Activated CD8-positive, alpha-beta T cell treated with anti-CD3 and anti-CD28 coated beads for 36 hours (primary cell): ENCODE data around the gene DGAT2. TPM values are rescaled to one million over a fixed set of nuclear protein-coding genes. Genes with fewer than 3 reads are reported as not detected.

ENCODE experiments used
- ATAC-seq: fragments of 200-7000 bp; cut with Tn5 transposase; one replicate; pipeline ENCODE4 v1.10.0; 2021; ENCODE audit warnings: mild to moderate bottlenecking, moderate library complexity
- CTCF ChIA-PET: fragments of 350-600 bp; sonication (Branson Sonifier 250); formaldehyde crosslinking; loops from one replicate; lab custom pipeline; 2021; ENCODE audit warnings: antibody characterized with exemption; lab: Charles Lee
- POLR2A ChIA-PET: fragments of 350-600 bp; sonication (Branson Sonifier 250); formaldehyde crosslinking; loops from one replicate; lab custom pipeline; 2021; ENCODE audit warnings: antibody characterized with exemption; lab: Charles Lee
- DNase-seq: peaks from one replicate; pipeline ENCODE4 v3.0.0-alpha.2; 2020
- H3K27ac Mint-ChIP-seq: one replicate; pipeline ENCODE4 v1.8.0; 2021; ENCODE audit warnings: mild to moderate bottlenecking, mixed read lengths
- H3K27me3 Mint-ChIP-seq: one replicate; pipeline ENCODE4 v1.8.0; 2021; ENCODE audit warnings: mixed read lengths
- H3K36me3 Mint-ChIP-seq: one replicate; pipeline ENCODE4 v1.8.0; 2021; ENCODE audit warnings: low read depth, mixed read lengths
- H3K4me1 Mint-ChIP-seq: one replicate; pipeline ENCODE4 v1.8.0; 2021; ENCODE audit warnings: low read depth, mixed read lengths
- H3K4me3 Mint-ChIP-seq: one replicate; pipeline ENCODE4 v1.8.0; 2021; ENCODE audit warnings: mild to moderate bottlenecking, moderate library complexity, mixed read lengths
- H3K9me3 Mint-ChIP-seq: one replicate; pipeline ENCODE4 v1.8.0; 2021; ENCODE audit warnings: mixed read lengths
- intact Hi-C: fragments of 100-400 bp; cut with micrococcal nuclease; formaldehyde crosslinking; loops from one replicate; pipeline ENCODE4 v1.10.0; 2022
- total RNA-seq, 2 experiments: library from RNA; stranded (reverse); gene quantifications; one replicate each; pipeline ENCODE4 v1.2.3, GENCODE V29; 2021
- TF ChIP-seq, protein P1 (sequence below): fragments of 200-600 bp; IDR thresholded peaks from one replicate; pipeline ENCODE4 v1.8.0; 2022; ENCODE audit warnings: antibody characterized with exemption, mild to moderate bottlenecking

DGAT2 gene
- total RNA-seq, 2 experiments from 2014 or later, result 1.7 to 1.8 TPM

DNA sequence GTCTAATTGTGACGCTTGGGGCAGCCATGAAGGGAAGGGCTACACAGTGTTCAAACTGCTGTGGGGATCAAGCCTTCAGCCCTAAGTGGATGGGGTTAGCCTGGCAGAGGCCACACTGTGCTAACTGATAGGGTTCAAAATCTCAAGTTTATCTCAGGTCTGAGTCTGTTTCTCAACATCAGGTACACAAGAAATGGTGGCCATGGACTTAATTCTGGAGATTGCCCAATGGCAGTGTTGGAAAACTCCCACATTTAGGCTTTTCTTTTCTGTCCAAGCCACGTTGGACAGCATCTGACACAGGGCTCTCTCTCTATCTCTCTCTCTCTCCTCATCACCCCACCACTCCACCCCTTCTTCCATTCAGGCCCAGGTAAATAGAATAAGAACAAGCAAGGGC, 10.9 kb upstream of the DGAT2 start:
- DNase-seq, result no peak
- intact Hi-C loops, result no loop called here
- no peaks in the 10 kb centered on the region for H3K36me3 Mint-ChIP-seq
- H3K27me3 Mint-ChIP-seq, result no peaks in the 10 kb centered on the region
- CTCF ChIA-PET, result interaction anchor here (0.8 kb wide), 1 partner anchor 111 kb away, joined by 3 read pairs; no protein-coding TSS in a partner anchor
- no peak for ATAC-seq
- no peak overlapping the region for H3K4me3 Mint-ChIP-seq
- POLR2A ChIA-PET, result no interaction called here
- no peak overlapping the region for H3K27ac Mint-ChIP-seq
- TF ChIP-seq, protein P1, sequence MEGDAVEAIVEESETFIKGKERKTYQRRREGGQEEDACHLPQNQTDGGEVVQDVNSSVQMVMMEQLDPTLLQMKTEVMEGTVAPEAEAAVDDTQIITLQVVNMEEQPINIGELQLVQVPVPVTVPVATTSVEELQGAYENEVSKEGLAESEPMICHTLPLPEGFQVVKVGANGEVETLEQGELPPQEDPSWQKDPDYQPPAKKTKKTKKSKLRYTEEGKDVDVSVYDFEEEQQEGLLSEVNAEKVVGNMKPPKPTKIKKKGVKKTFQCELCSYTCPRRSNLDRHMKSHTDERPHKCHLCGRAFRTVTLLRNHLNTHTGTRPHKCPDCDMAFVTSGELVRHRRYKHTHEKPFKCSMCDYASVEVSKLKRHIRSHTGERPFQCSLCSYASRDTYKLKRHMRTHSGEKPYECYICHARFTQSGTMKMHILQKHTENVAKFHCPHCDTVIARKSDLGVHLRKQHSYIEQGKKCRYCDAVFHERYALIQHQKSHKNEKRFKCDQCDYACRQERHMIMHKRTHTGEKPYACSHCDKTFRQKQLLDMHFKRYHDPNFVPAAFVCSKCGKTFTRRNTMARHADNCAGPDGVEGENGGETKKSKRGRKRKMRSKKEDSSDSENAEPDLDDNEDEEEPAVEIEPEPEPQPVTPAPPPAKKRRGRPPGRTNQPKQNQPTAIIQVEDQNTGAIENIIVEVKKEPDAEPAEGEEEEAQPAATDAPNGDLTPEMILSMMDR, result no peak
- peaks cover 2% of the 10 kb centered on the region for H3K9me3 Mint-ChIP-seq
- peaks cover 2% of the 10 kb centered on the region for H3K4me1 Mint-ChIP-seq

DNA sequence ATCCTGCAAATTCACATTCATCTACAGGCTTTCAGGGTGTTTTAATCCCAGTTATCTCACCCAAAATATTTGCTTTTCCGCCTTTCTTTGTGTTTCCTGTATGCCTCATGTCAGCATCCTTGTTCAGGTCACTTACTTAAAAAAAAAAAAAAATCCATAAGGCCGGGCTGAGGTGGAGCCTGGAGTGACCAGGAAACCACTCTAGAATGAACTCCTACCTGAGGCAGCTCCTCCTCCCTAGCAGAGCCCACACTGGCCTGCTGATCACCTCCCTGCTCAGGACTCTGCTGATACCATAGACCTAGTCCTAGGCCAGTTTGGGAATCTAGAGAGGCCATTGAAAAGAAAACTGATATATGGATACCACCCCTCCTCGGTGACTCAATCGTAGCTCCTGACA, 8.7 kb upstream of the DGAT2 start:
- ChIA-PET CTCF (interaction anchor here (0.8 to 1.5 kb wide), 3 partner anchors 21 to 108 kb away, joined by 3 read pairs; no protein-coding TSS in a partner anchor), POLR2A (no interaction called here)
- Mint-ChIP-seq H3K36me3 (no peaks in the 10 kb centered on the region), H3K4me3 (no peak overlapping the region), H3K4me1 (peaks cover 2% of the 10 kb centered on the region), H3K27me3 (no peaks in the 10 kb centered on the region), H3K27ac (no peak overlapping the region), H3K9me3 (no peaks in the 10 kb centered on the region)
- intact Hi-C loops, result no loop called here
- ATAC-seq (no peak), DNase-seq (no peak)
- TF ChIP-seq, protein P1, result no peak

DNA sequence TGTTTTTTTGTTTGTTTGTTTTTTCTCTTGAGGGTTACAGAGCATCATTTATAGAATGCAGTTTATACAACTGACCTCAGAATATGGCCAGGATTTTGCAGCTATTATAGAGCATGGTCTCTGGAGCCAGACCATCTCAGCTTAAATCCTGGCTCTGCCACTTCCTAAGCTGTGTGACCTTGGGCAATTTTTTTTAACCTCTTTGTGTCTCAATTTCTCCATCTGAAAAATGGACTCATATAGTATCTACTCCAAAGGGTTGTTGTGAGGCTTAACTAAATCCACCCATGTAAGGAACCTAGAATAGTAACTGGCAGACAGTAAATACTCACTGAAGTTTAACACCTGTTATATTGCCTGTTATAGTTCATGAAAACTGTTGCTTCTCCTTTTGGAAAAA, 8.3 kb upstream of the DGAT2 start:
- Mint-ChIP-seq H3K9me3 (no peaks in the 10 kb centered on the region), H3K36me3 (no peaks in the 10 kb centered on the region), H3K4me3 (no peak overlapping the region), H3K4me1 (peaks cover 1% of the 10 kb centered on the region), H3K27ac (no peak overlapping the region), H3K27me3 (no peaks in the 10 kb centered on the region)
- ChIA-PET POLR2A (no interaction called here), CTCF (interaction anchor here (0.8 to 1.5 kb wide), 3 partner anchors 20 to 107 kb away, joined by 3 read pairs; no protein-coding TSS in a partner anchor)
- intact Hi-C loops, result no loop called here
- TF ChIP-seq, protein P1, result no peak
- DNase-seq, result no peak
- ATAC-seq, result no peak

DNA sequence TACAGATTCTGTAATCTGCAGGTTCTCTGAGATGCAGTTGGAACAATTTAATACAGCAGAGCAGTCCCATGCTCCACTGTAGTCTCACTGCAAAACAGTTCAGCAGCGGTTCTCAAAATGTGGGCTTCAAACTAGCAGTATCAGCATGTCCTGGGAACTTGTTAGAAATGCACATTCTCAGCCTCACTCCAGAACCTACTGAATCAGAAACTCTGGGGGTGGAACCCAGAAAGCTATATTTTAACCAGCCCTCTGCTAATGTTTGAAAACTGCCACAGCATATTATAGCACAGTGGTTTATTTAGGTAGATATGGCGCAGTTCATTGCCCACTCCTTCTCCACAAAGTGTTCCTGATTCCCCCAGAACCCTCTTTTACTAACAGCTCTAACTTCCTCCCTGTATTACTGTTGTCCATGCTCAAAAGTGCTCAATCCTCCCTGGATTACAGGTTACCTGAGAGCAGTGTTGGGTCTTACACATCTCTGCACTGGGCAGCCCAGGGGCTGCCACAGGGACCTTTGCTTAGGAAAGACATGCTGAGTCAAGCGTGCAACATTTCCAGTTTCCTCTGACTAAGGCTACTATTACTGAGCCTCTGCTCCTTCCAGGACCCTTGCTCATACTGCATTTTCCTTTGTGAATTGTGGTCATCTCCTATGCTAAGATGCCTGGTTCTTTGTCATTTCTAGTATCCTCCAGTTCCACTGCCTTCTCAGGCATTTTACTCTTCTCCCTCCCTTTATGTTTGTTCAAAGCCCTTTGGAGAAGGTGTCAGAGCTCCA, 7.7 kb upstream of the DGAT2 start:
- Mint-ChIP-seq H3K4me3 (no peak overlapping the region), H3K36me3 (no peaks in the 10 kb centered on the region), H3K4me1 (no peaks in the 10 kb centered on the region), H3K27ac (no peak overlapping the region), H3K9me3 (no peaks in the 10 kb centered on the region), H3K27me3 (no peaks in the 10 kb centered on the region)
- ChIA-PET CTCF (interaction anchor here (0.8 kb wide), 2 partner anchors 20 to 107 kb away, joined by 3 read pairs; no protein-coding TSS in a partner anchor), POLR2A (interaction anchor here (0.7 kb wide), 1 partner anchor 286 kb away, joined by 3 read pairs; no protein-coding TSS in a partner anchor)
- no peak for DNase-seq
- TF ChIP-seq, protein P1, result no peak
- intact Hi-C loops, result no loop called here
- ATAC-seq, result no peak

DNA sequence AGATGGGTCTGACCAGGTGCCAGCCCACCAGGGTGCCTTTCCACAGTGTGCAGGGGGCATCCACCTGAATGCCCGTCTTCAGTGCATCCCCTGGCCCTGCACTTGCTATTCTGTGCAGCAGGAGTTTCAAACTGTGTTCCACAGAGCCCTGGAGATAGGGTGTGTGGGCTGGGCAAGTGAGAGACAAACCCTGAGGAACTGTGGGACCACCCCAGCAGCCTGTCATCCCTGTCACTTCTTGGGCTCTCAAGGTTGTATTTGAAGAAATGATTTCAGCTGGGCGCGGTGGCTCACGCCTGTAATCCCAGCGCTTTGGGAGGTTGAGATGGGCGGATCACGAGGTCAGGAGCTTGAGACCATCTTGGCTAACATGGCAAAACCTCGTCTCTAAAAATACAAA, 6.4 kb upstream of the DGAT2 start:
- CTCF ChIA-PET, result no interaction called here
- Mint-ChIP-seq H3K9me3 (no peaks in the 10 kb centered on the region), H3K36me3 (no peaks in the 10 kb centered on the region), H3K27ac (no peak overlapping the region), H3K27me3 (peaks cover 1% of the 10 kb centered on the region), H3K4me1 (peaks cover 9% of the 10 kb centered on the region), H3K4me3 (no peak overlapping the region)
- intact Hi-C loops, result no loop called here
- POLR2A ChIA-PET, result no interaction called here
- ATAC-seq (no peak), DNase-seq (no peak)
- TF ChIP-seq, protein P1, result no peak
